ENCODE data around the gene FAM124A. TPM values are rescaled to one million over a fixed set of nuclear protein-coding genes. Genes with fewer than 3 reads are reported as not detected.

The FAM124A gene
- total and polyA plus RNA-seq, 12 donors: 2.1 to 14.0 (median 7.0) TPM

DNA sequence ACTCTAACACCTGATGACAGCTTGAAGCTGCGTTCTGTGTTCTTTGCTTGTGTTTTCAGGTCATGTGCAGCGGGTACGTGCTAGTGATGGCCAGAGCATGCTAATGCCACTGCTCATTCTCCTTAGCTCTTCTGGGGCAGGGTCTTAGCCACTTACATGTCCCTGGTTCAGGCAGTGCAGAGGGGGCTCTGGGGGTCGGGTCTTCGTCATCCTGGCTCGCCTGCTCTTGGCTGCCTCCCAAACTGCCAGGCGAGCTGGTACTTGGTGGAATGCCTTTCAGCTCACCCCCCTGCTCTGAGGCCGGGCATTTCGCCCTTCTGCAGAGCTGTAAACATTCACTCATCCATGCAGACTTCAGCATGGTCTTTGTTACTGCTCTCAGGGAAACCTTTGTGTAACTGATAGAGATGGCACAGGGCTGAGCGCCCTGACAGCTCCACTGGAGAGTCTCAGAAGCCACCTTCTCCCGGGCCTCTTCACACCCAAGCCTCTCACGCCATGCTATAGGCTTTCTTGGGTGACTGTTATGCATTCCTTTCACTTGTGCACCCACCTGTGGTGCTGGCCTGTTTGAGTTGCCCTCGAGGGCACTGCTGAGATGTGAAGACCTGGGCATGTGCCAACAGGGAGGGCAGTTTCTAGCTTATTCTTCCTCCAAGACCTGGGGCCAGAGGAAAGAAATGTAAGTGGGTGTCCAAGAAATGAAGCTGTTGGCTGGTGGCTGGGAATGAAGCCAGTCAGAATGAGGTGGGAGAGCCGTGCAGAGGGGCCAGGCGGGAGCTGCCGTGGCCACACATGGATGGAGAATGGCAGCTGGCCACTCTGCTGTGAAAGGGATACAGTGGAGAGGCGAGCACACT, 24.4 kb downstream of the FAM124A start:
- H3K27me3 ChIP-seq: no peaks in the 10 kb centered on the region
- WGBS, 2 donors: 39 to 55% methylated on average over 17 of the region's 17 CpGs
- ATAC-seq: peak; percentile 85 to 97 (median 94)
- no peaks in the 10 kb centered on the region for H3K9me3 ChIP-seq
- H3K4me3 ChIP-seq: peak overlapping the region in 2 of 10 donors; percentile 13 to 24
- peaks cover 0 to 36% (median 9%) of the 10 kb centered on the region in 9 donors for H3K4me1 ChIP-seq
- peak; percentile 65 to 66 for DNase-seq
- H3K36me3 ChIP-seq: peaks cover 0 to 3% (median 2%) of the 10 kb centered on the region in 9 donors
- H3K27ac ChIP-seq: peak overlapping the region; percentile 23 to 84 (median 70)
- intact Hi-C loops (cut with DNase I): no loop called here
- TF ChIP-seq, protein P1, sequence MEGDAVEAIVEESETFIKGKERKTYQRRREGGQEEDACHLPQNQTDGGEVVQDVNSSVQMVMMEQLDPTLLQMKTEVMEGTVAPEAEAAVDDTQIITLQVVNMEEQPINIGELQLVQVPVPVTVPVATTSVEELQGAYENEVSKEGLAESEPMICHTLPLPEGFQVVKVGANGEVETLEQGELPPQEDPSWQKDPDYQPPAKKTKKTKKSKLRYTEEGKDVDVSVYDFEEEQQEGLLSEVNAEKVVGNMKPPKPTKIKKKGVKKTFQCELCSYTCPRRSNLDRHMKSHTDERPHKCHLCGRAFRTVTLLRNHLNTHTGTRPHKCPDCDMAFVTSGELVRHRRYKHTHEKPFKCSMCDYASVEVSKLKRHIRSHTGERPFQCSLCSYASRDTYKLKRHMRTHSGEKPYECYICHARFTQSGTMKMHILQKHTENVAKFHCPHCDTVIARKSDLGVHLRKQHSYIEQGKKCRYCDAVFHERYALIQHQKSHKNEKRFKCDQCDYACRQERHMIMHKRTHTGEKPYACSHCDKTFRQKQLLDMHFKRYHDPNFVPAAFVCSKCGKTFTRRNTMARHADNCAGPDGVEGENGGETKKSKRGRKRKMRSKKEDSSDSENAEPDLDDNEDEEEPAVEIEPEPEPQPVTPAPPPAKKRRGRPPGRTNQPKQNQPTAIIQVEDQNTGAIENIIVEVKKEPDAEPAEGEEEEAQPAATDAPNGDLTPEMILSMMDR (IDR thresholded peaks at IDR 0.05): no peak

- intact Hi-C loops (cut with DNase I): no loop called here
- no peak for ATAC-seq
- Histone ChIP-seq H3K4me1 (peaks cover 6 to 44% (median 23%) of the 10 kb centered on the region in 9 donors), H3K27me3 (no peaks in the 10 kb centered on the region), H3K9me3 (no peaks in the 10 kb centered on the region), H3K36me3 (peaks cover 0 to 14% (median 7%) of the 10 kb centered on the region in 9 donors), H3K4me3 (no peak overlapping the region), H3K27ac (no peak overlapping the region)
- DNase-seq: no peak
- 100% methylated on average over 1 of the region's 1 CpG for WGBS, 2 donors
- TF ChIP-seq, protein P1 (IDR thresholded peaks at IDR 0.05): no peak
Measured at GRCh38 chr13:51249255-51249654, 27.1 kb downstream of the FAM124A start.

- DNase-seq (no peak), ATAC-seq (no peak)
- H3K4me1 ChIP-seq: peaks cover 6 to 48% (median 24%) of the 10 kb centered on the region in 9 donors
- 61 to 73% methylated on average over 4 of the region's 4 CpGs for WGBS, 2 donors
- TF ChIP-seq, protein P1 (IDR thresholded peaks at IDR 0.05): peak in 6 of 9 donors; percentile 11 to 44 (median 35)
- no peaks in the 10 kb centered on the region for H3K27me3 ChIP-seq
- H3K9me3 ChIP-seq: no peaks in the 10 kb centered on the region
- intact Hi-C loops (cut with DNase I): no loop called here
- no peak overlapping the region for H3K27ac ChIP-seq
- no peak overlapping the region for H3K4me3 ChIP-seq
- peaks cover 0 to 14% (median 7%) of the 10 kb centered on the region in 9 donors for H3K36me3 ChIP-seq
Measured at GRCh38 chr13:51249770-51250741, 27.9 kb downstream of the FAM124A start.

DNA sequence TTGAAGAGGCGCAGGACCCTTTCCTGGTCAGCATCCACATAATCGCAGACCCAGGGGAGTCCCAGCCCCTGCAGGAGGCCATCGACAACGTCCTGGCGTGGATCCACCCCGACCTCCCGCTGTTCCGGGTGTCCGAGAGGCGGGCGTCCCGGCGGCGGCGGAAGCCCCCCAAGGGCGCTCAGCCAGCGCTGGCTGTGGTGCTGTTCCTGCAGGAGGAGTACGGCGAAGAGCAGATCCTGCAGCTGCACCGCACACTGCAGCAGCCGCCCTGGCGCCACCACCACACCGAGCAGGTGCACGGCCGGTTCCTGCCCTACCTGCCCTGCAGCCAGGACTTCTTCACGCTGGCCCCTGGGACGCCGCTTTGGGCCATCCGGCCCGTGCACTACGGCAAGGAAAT, 29.3 kb downstream of the FAM124A start:
- DNase-seq: no peak
- intact Hi-C loops (cut with DNase I): no loop called here
- Histone ChIP-seq H3K9me3 (no peaks in the 10 kb centered on the region), H3K27ac (no peak overlapping the region), H3K4me1 (peaks cover 6 to 48% (median 29%) of the 10 kb centered on the region in 9 donors), H3K36me3 (peaks cover 0 to 17% (median 7%) of the 10 kb centered on the region in 9 donors), H3K4me3 (no peak overlapping the region), H3K27me3 (no peaks in the 10 kb centered on the region)
- WGBS, 2 donors: 96 to 97% methylated on average over 31 of the region's 31 CpGs
- ATAC-seq: no peak
- TF ChIP-seq, protein P1 (IDR thresholded peaks at IDR 0.05): no peak

All from heart right ventricle (tissue), 16 donors.